Uterus (tissue), 2 donors: ENCODE data around the gene CHN2.

Experiments used
- POLR2A ChIP-seq, 2 donors: fragments of 450-650 bp; IDR thresholded peaks; one replicate each; pipeline ENCODE4 v1.6.1; 2016; ENCODE audit warnings: antibody characterized with exemption in 2 of 2, mild to moderate bottlenecking in 1 of 2, moderate library complexity in 1 of 2
- TF ChIP-seq, protein P1 (sequence below), 4 experiments: fragments of 200-600 bp in 2 of 4; fragments of 450-650 bp in 2 of 4; sonication (generic) in 2 of 4; IDR thresholded peaks; one replicate each; pipeline ENCODE4 v1.5.1; 2016 to 2019; ENCODE audit warnings: antibody characterized with exemption in 4 of 4, mild to moderate bottlenecking in 2 of 4, moderate library complexity in 1 of 4

DNA sequence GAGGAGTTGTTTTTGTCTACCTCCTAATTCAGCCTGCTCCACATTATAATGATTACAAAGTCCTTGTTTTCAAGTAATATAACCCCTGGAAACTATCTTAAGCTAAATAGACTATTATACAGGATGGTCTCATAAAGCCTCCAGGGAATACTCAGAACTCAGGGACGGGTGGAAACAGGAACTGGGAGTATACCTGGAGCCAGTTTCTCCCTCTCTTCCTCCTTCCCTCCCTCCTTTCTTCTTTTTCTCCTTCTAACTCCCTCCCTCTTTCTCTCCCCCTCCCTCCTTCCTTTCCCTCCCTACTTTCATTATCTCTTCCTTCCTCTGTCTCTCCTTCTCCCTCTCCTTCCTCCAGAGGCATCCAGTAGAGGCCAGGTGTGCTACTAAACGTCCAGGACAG lies 292.8 kb downstream of the CHN2 start:
- TF ChIP-seq, protein P1, sequence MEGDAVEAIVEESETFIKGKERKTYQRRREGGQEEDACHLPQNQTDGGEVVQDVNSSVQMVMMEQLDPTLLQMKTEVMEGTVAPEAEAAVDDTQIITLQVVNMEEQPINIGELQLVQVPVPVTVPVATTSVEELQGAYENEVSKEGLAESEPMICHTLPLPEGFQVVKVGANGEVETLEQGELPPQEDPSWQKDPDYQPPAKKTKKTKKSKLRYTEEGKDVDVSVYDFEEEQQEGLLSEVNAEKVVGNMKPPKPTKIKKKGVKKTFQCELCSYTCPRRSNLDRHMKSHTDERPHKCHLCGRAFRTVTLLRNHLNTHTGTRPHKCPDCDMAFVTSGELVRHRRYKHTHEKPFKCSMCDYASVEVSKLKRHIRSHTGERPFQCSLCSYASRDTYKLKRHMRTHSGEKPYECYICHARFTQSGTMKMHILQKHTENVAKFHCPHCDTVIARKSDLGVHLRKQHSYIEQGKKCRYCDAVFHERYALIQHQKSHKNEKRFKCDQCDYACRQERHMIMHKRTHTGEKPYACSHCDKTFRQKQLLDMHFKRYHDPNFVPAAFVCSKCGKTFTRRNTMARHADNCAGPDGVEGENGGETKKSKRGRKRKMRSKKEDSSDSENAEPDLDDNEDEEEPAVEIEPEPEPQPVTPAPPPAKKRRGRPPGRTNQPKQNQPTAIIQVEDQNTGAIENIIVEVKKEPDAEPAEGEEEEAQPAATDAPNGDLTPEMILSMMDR (IDR thresholded peaks at IDR 0.05), result no peak
- no peak for TF ChIP-seq POLR2A (IDR thresholded peaks at IDR 0.05)
